OCI-LY1 (cell line): ENCODE data around the gene ZCCHC7.

Experiments
- H2AFZ ChIP-seq: fragments of 200-600 bp; sonication (generic), shearing (Covaris generic); 2 replicates; pipeline ENCODE4 v1.6.0; 2014; ENCODE audit warnings: antibody characterized with exemption, mild to moderate bottlenecking, low read length
- H3F3A ChIP-seq: fragments of 200-600 bp; sonication (generic), shearing (Covaris generic); 2 replicates; pipeline ENCODE4 v1.6.0; 2014; ENCODE audit warnings: mild to moderate bottlenecking, antibody characterized with exemption, low read length, moderate library complexity; ENCODE audit not compliant: insufficient read depth
- H3K27ac ChIP-seq: fragments of 200-600 bp; sonication (generic); 2 replicates; pipeline ENCODE4 v1.5.1; 2014; ENCODE audit warnings: low read length, mixed run types, mild to moderate bottlenecking, low read depth; ENCODE audit not compliant: poor library complexity, severe bottlenecking
- H3K27me3 ChIP-seq: fragments of 200-600 bp; sonication (generic); 2 replicates; pipeline ENCODE4 v1.6.0; 2014; ENCODE audit warnings: antibody characterized with exemption, mild to moderate bottlenecking, low read length, moderate library complexity; ENCODE audit not compliant: insufficient read depth
- H3K36me3 ChIP-seq: fragments of 200-600 bp; sonication (generic); 2 replicates; pipeline ENCODE4 v1.6.1; 2014; ENCODE audit warnings: mild to moderate bottlenecking, antibody characterized with exemption, low read length, moderate library complexity, mixed read lengths; ENCODE audit not compliant: insufficient read depth
- H3K4me1 ChIP-seq: fragments of 200-600 bp; sonication (generic); 2 replicates; pipeline ENCODE4 v1.5.1; 2014; ENCODE audit warnings: mild to moderate bottlenecking, low read length, moderate library complexity; ENCODE audit not compliant: insufficient read depth, severe bottlenecking
- H3K4me2 ChIP-seq: fragments of 200-600 bp; sonication (generic), shearing (Covaris generic); 2 replicates; pipeline ENCODE4 v1.6.1; 2014; ENCODE audit warnings: low read length
- H3K4me3 ChIP-seq: fragments of 200-600 bp; sonication (generic); 2 replicates; pipeline ENCODE4 v1.5.1; 2014; ENCODE audit warnings: low read length, low read depth, mild to moderate bottlenecking, mixed read lengths; ENCODE audit not compliant: poor library complexity, severe bottlenecking
- H3K79me2 ChIP-seq: fragments of 200-600 bp; shearing (Covaris generic); 2 replicates; pipeline ENCODE4 v1.6.1; 2016; ENCODE audit warnings: mixed run types, low read length, mixed read lengths; ENCODE audit not compliant: insufficient read depth
- H3K9ac ChIP-seq: fragments of 200-600 bp; sonication (generic), shearing (Covaris generic); 2 replicates; pipeline ENCODE4 v1.6.1; 2014; ENCODE audit warnings: mild to moderate bottlenecking, low read length, mixed read lengths
- H3K9me2 ChIP-seq: fragments of 200-600 bp; sonication (generic), shearing (Covaris generic); 2 replicates; pipeline ENCODE4 v1.6.1; 2014; ENCODE audit warnings: low read depth, mild to moderate bottlenecking, low read length, mixed read lengths
- H3K9me3 ChIP-seq: fragments of 200-600 bp; shearing (Covaris generic); 2 replicates; pipeline ENCODE4 v1.6.1; 2014; ENCODE audit warnings: low read length, mixed read lengths
- H4K20me1 ChIP-seq: fragments of 200-600 bp; sonication (generic), shearing (Covaris generic); 2 replicates; pipeline ENCODE4 v1.6.0; 2016; ENCODE audit warnings: mild to moderate bottlenecking, low read length; ENCODE audit not compliant: insufficient read depth
- CTCF ChIP-seq: fragments of 200-600 bp; sonication (generic), shearing (Covaris generic); IDR thresholded peaks from 2 replicates; pipeline ENCODE4 v1.5.1; 2017; ENCODE audit warnings: mild to moderate bottlenecking, antibody characterized with exemption, low read length, moderate library complexity, mixed read lengths
- EZH2 ChIP-seq: fragments of 200-600 bp; sonication (generic), shearing (Covaris generic); IDR thresholded peaks from 2 replicates; pipeline ENCODE4 v1.8.0; 2017; ENCODE audit warnings: borderline replicate concordance, mixed run types, mild to moderate bottlenecking, antibody characterized with exemption, low read length, moderate library complexity, mixed read lengths

Gene ZCCHC7

GRCh38 chr9:37382982-37383357 is 262.6 kb downstream of the ZCCHC7 start:
- H3K4me2 ChIP-seq, result peak overlapping the region; percentile 28; the same call in 1 of the 2 replicates

GRCh38 chr9:37383393-37383792 is 263.0 kb downstream of the ZCCHC7 start:
- TF ChIP-seq EZH2, result no peak
- no peak for TF ChIP-seq CTCF
- Histone ChIP-seq H3K4me2 (peak overlapping the region; percentile 28), H3K4me1 (peaks cover 93% of the 10 kb centered on the region), H3K79me2 (no peaks in the 10 kb centered on the region), H3K27ac (peak overlapping the region; percentile 88), H3K36me3 (peaks cover 4% of the 10 kb centered on the region; the same call in 1 of the 2 replicates), H3K9me3 (no peaks in the 10 kb centered on the region), H2AFZ (no peak overlapping the region), H4K20me1 (no peaks in the 10 kb centered on the region), H3K27me3 (no peaks in the 10 kb centered on the region), H3F3A (0 out of 2 replicates have a peak, but pooled peaks cover 7% of the 10 kb centered on the region), H3K9me2 (no peaks in the 10 kb centered on the region), H3K4me3 (no peak overlapping the region), H3K9ac (peak overlapping the region; percentile 59)

More at GRCh38 chr9:37382982-37383357, 262.6 kb downstream of the ZCCHC7 start:
- Histone ChIP-seq H2AFZ (no peak overlapping the region), H3K79me2 (no peaks in the 10 kb centered on the region), H3K27me3 (no peaks in the 10 kb centered on the region), H3K4me3 (no peak overlapping the region), H3K9me2 (no peaks in the 10 kb centered on the region), H3K9me3 (no peaks in the 10 kb centered on the region), H3K9ac (peak overlapping the region; percentile 59), H3K27ac (peak overlapping the region; percentile 88), H3K36me3 (peaks cover 4% of the 10 kb centered on the region; the same call in 1 of the 2 replicates), H3F3A (0 out of 2 replicates have a peak, but pooled peaks cover 7% of the 10 kb centered on the region), H4K20me1 (no peaks in the 10 kb centered on the region), H3K4me1 (peaks cover 93% of the 10 kb centered on the region)
- TF ChIP-seq CTCF, result no peak

- Histone ChIP-seq H3K27me3 (no peaks in the 10 kb centered on the region), H3F3A (0 out of 2 replicates have a peak, but pooled peaks cover 7% of the 10 kb centered on the region), H3K79me2 (no peaks in the 10 kb centered on the region), H3K4me3 (no peak overlapping the region), H3K36me3 (peaks cover 4% of the 10 kb centered on the region; the same call in 1 of the 2 replicates), H3K9ac (peak overlapping the region; percentile 59), H3K4me2 (peak overlapping the region; percentile 28), H2AFZ (no peak overlapping the region), H3K27ac (peak overlapping the region; percentile 88), H3K9me2 (no peaks in the 10 kb centered on the region), H3K9me3 (no peaks in the 10 kb centered on the region), H3K4me1 (peaks cover 94% of the 10 kb centered on the region), H4K20me1 (no peaks in the 10 kb centered on the region)
- no peak for TF ChIP-seq CTCF
- TF ChIP-seq EZH2, result no peak
These were observed 263.7 kb downstream of the ZCCHC7 start for GRCh38 chr9:37383876-37384746.
